ENCODE results near the gene CTAGE9. TPM values are rescaled to one million over a fixed set of nuclear protein-coding genes. Genes with fewer than 3 reads are reported as not detected.

CTAGE9 gene
- total and polyA plus RNA-seq, 2 donors (not counting 1 experiment from before 2014, with no cell fraction given): not detected

- H2AFZ ChIP-seq (ENCODE audit: insufficient read depth, low read depth, low read length, poor library complexity, severe bottlenecking): no peak overlapping the region
- no peak overlapping the region for H3K9ac ChIP-seq (ENCODE audit: low read length)
- CTCF ChIA-PET: no interaction called here
- H3K27ac Mint-ChIP-seq: no peak overlapping the region
- no peaks in the 10 kb centered on the region for H3K79me2 ChIP-seq (ENCODE audit: control insufficient read depth, insufficient read depth, low read length)
- no peak overlapping the region for H3K4me3 ChIP-seq (ENCODE audit: control extremely low read depth in 1 of 5, extremely low read depth in 1 of 5, insufficient read depth in 1 of 5, low read depth in 2 of 5, low read length in 4 of 5)
- no peak overlapping the region for H3K4me3 Mint-ChIP-seq
- TF ChIP-seq CTCF (IDR thresholded peaks at IDR 0.05) (no peak), EZH2 (IDR thresholded peaks at IDR 0.05; ENCODE audit: borderline replicate concordance, insufficient read depth, low read depth, low read length, poor library complexity, severe bottlenecking) (no peak)
- H3K4me1 Mint-ChIP-seq: no peaks in the 10 kb centered on the region
- H3K36me3 ChIP-seq (replicated peaks in 1 of 2; ENCODE audit: control extremely low read depth in 1 of 2, control insufficient read depth in 1 of 2, extremely low read depth in 1 of 2, insufficient read depth in 2 of 2, low read length in 1 of 2): no peaks in the 10 kb centered on the region
- H3K27me3 ChIP-seq (replicated peaks in 1 of 4; ENCODE audit: control extremely low read depth in 1 of 4, control insufficient read depth in 3 of 4, insufficient read depth in 4 of 4, low read length in 3 of 4): no peaks in the 10 kb centered on the region
- no peaks in the 10 kb centered on the region for H3K4me1 ChIP-seq (ENCODE audit: control insufficient read depth in 2 of 2, insufficient read depth in 2 of 2, low read length in 2 of 2)
- H3K27me3 Mint-ChIP-seq: peaks cover 37% of the 10 kb centered on the region
- no peak overlapping the region for H3K4me2 ChIP-seq (replicated peaks; ENCODE audit: low read depth, low read length, poor library complexity, severe bottlenecking)
- no peak for DNase-seq
- POLR2A ChIA-PET: no interaction called here
- peaks cover 0 to 3% (median 0%) of the 10 kb centered on the region in 3 donors for H3K9me3 ChIP-seq (ENCODE audit: control extremely low read depth in 1 of 3, control insufficient read depth in 2 of 3, insufficient read depth in 1 of 3, low read length in 2 of 3)
- no peak for ATAC-seq (ENCODE audit: low read depth)
- no peaks in the 10 kb centered on the region for H4K20me1 ChIP-seq (ENCODE audit: control insufficient read depth, insufficient read depth, low read length, poor library complexity, severe bottlenecking)
- H3K27ac ChIP-seq (ENCODE audit: low read length in 2 of 2): no peak overlapping the region
- intact Hi-C loops (cut with micrococcal nuclease): no loop called here
- H3K9me3 Mint-ChIP-seq (ENCODE audit: insufficient read depth): no peaks in the 10 kb centered on the region
- WGBS (ENCODE audit: insufficient coverage): 100% methylated on average over 1 of the region's 2 CpGs
These were observed 45.2 kb upstream of the CTAGE9 start for GRCh38 chr6:131756039-131756438.

- H3K4me1 ChIP-seq (ENCODE audit: control insufficient read depth in 2 of 2, insufficient read depth in 2 of 2, low read length in 2 of 2): no peaks in the 10 kb centered on the region
- H2AFZ ChIP-seq (ENCODE audit: insufficient read depth, low read depth, low read length, poor library complexity, severe bottlenecking): no peak overlapping the region
- no peak overlapping the region for H3K4me3 ChIP-seq (ENCODE audit: control extremely low read depth in 1 of 5, extremely low read depth in 1 of 5, insufficient read depth in 1 of 5, low read depth in 2 of 5, low read length in 4 of 5)
- ATAC-seq (ENCODE audit: low read depth) (no peak), DNase-seq (no peak)
- H3K9me3 ChIP-seq (ENCODE audit: control extremely low read depth in 1 of 3, control insufficient read depth in 2 of 3, insufficient read depth in 1 of 3, low read length in 2 of 3): peaks cover 0 to 3% (median 0%) of the 10 kb centered on the region in 3 donors
- TF ChIP-seq CTCF (IDR thresholded peaks at IDR 0.05) (no peak), EZH2 (IDR thresholded peaks at IDR 0.05; ENCODE audit: borderline replicate concordance, insufficient read depth, low read depth, low read length, poor library complexity, severe bottlenecking) (no peak)
- Mint-ChIP-seq H3K9me3 (ENCODE audit: insufficient read depth) (no peaks in the 10 kb centered on the region), H3K27me3 (peaks cover 37% of the 10 kb centered on the region), H3K27ac (no peak overlapping the region), H3K4me3 (no peak overlapping the region), H3K4me1 (no peaks in the 10 kb centered on the region)
- ChIA-PET CTCF (no interaction called here), POLR2A (no interaction called here)
- intact Hi-C loops (cut with micrococcal nuclease): no loop called here
- no peaks in the 10 kb centered on the region for H3K27me3 ChIP-seq (replicated peaks in 1 of 4; ENCODE audit: control extremely low read depth in 1 of 4, control insufficient read depth in 3 of 4, insufficient read depth in 4 of 4, low read length in 3 of 4)
- H3K27ac ChIP-seq (ENCODE audit: low read length in 2 of 2): no peak overlapping the region
- H4K20me1 ChIP-seq (ENCODE audit: control insufficient read depth, insufficient read depth, low read length, poor library complexity, severe bottlenecking): no peaks in the 10 kb centered on the region
- H3K9ac ChIP-seq (ENCODE audit: low read length): no peak overlapping the region
- no CpG with 5 or more reads among the region's 3 CpGs for WGBS (ENCODE audit: insufficient coverage)
- no peak overlapping the region for H3K4me2 ChIP-seq (replicated peaks; ENCODE audit: low read depth, low read length, poor library complexity, severe bottlenecking)
- no peaks in the 10 kb centered on the region for H3K79me2 ChIP-seq (ENCODE audit: control insufficient read depth, insufficient read depth, low read length)
- H3K36me3 ChIP-seq (replicated peaks in 1 of 2; ENCODE audit: control extremely low read depth in 1 of 2, control insufficient read depth in 1 of 2, extremely low read depth in 1 of 2, insufficient read depth in 2 of 2, low read length in 1 of 2): no peaks in the 10 kb centered on the region
These were observed 44.8 kb upstream of the CTAGE9 start for GRCh38 chr6:131755597-131755996.
